Measurements from ENCODE around the gene NFE2L1.
"Not testable (repeated sequence)": the region's sequence is repeated elsewhere in the genome, so short reads cannot be mapped to it uniquely, and the experiment has no call there.

The NFE2L1 gene

GRCh38 chr17:48011405-48012150 lies 36.6 kb upstream of the NFE2L1 start:
- Histone ChIP-seq H3K4me3 (ENCODE audit: low read depth in 1 of 2, low read length in 2 of 2) (peak overlapping the region; percentile 13 to 41), H3K36me3 (ENCODE audit: insufficient read depth, low read length) (no peaks in the 10 kb centered on the region), H3K4me1 (ENCODE audit: insufficient read depth, low read length) (peaks cover 8% of the 10 kb centered on the region), H3K27ac (ENCODE audit: low read depth, low read length) (no peak overlapping the region), H3K9me3 (ENCODE audit: low read length) (no peaks in the 10 kb centered on the region), H3K27me3 (ENCODE audit: control insufficient read depth in 1 of 2, insufficient read depth in 2 of 2, low read length in 2 of 2) (peaks cover 9 to 18% of the 10 kb centered on the region in 2 donors), H3K9ac (ENCODE audit: low read length) (no peak overlapping the region)

DNA sequence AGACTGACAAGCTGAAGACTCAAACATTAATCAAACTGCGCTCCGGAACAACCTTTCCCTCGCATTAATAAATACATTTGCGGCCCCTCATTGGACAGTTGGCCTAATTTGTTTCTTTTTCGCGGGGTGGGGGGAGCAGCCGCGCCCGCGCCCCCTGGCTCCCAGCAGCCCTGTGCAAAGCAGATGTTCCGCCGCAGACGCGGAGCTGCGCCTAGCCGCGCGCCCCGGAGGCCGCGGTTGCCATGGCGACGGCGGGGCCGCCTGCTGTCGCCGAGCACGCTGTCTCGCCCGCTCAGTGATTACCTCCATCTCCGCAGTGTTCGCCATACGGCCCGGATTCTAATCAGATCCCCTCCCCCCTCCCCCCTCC lies 36.0 kb upstream of the NFE2L1 start:
- Histone ChIP-seq H3K9ac (ENCODE audit: low read length) (no peak overlapping the region), H3K36me3 (ENCODE audit: insufficient read depth, low read length) (no peaks in the 10 kb centered on the region), H3K27ac (ENCODE audit: low read depth, low read length) (no peak overlapping the region), H3K4me3 (ENCODE audit: low read depth in 1 of 2, low read length in 2 of 2) (peak overlapping the region in 1 of 2 donors; percentile 41), H3K27me3 (ENCODE audit: control insufficient read depth in 1 of 2, insufficient read depth in 2 of 2, low read length in 2 of 2) (peaks cover 9 to 18% of the 10 kb centered on the region in 2 donors), H3K4me1 (ENCODE audit: insufficient read depth, low read length) (peaks cover 8% of the 10 kb centered on the region), H3K9me3 (ENCODE audit: low read length) (no peaks in the 10 kb centered on the region)

DNA sequence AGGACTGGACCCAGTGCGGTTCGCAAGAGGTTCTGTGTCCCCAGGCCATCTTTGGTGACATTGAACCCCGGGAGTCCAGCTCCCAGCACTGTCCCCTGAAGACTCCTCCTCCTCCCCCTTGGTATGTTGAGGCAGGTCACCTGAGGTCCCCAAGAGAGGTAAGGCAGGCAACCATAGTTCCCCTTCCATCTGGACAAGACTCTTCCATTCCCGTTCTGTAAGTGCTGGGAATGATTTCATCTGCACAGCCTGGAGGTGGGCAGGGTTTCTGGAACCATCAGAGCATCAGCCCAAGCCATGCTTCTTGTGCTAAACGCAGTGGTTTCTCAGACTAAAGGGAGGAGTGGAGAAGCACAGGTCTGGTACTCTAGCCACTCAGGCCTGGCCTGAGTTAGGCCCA lies 35.5 kb upstream of the NFE2L1 start:
- H3K27ac ChIP-seq (ENCODE audit: low read depth, low read length): no peak overlapping the region
- H3K9ac ChIP-seq (ENCODE audit: low read length): no peak overlapping the region
- H3K9me3 ChIP-seq (ENCODE audit: low read length): no peaks in the 10 kb centered on the region
- H3K4me1 ChIP-seq (ENCODE audit: insufficient read depth, low read length): peaks cover 8% of the 10 kb centered on the region
- H3K27me3 ChIP-seq (ENCODE audit: control insufficient read depth in 1 of 2, insufficient read depth in 2 of 2, low read length in 2 of 2): peaks cover 9 to 18% of the 10 kb centered on the region in 2 donors
- no peaks in the 10 kb centered on the region for H3K36me3 ChIP-seq (ENCODE audit: insufficient read depth, low read length)
- H3K4me3 ChIP-seq (ENCODE audit: low read depth in 1 of 2, low read length in 2 of 2): no peak overlapping the region

DNA sequence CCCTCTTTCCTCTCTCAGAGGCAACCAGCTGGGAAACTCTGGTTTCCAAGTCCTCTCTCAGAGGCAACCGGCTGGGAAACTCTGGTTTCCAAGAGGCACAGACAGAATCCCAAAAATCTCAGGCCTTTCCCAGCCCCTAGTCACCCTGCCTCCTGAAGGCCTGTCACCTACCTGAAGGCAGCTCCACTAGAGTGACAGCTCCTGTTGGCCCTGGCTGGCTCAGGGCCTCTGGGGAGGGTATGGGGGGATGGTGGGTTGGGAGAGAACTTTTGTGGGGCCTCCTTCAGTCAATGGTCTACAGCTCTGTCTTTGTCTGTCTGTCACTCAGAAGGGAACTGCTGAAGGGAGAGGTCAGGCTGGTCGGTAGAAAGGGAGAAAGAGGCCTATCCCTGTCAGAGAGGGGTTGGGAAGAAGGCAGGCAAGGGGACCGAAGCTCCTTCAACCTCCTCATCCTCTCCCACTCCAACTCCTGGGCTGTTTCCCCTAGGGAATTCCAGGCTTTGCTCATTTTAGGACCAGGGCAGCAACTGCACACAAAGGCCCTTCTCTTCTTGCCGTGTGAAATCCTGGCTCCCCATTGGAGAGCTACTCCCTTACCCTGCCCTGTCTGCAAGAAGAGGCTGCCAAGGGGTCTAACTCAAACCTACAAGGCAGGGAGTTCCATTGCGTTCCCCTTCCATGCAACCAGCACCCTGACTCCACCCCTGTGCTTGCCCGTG lies 34.1 kb upstream of the NFE2L1 start:
- Histone ChIP-seq H3K4me3 (ENCODE audit: low read depth in 1 of 2, low read length in 2 of 2) (no peak overlapping the region), H3K27ac (ENCODE audit: low read depth, low read length) (no peak overlapping the region), H3K36me3 (ENCODE audit: insufficient read depth, low read length) (no peaks in the 10 kb centered on the region), H3K27me3 (ENCODE audit: control insufficient read depth in 1 of 2, insufficient read depth in 2 of 2, low read length in 2 of 2) (peaks cover 9 to 19% of the 10 kb centered on the region in 2 donors), H3K9me3 (ENCODE audit: low read length) (no peaks in the 10 kb centered on the region), H3K9ac (ENCODE audit: low read length) (no peak overlapping the region), H3K4me1 (ENCODE audit: insufficient read depth, low read length) (peaks cover 8% of the 10 kb centered on the region)

- Histone ChIP-seq H3K36me3 (ENCODE audit: insufficient read depth, low read length) (no peaks in the 10 kb centered on the region), H3K4me3 (ENCODE audit: low read depth in 1 of 2, low read length in 2 of 2) (no peak overlapping the region), H3K4me1 (ENCODE audit: insufficient read depth, low read length) (peaks cover 8% of the 10 kb centered on the region), H3K9me3 (ENCODE audit: low read length) (no peaks in the 10 kb centered on the region), H3K27ac (ENCODE audit: low read depth, low read length) (no peak overlapping the region), H3K27me3 (ENCODE audit: control insufficient read depth in 1 of 2, insufficient read depth in 2 of 2, low read length in 2 of 2) (peaks cover 9 to 22% of the 10 kb centered on the region in 2 donors), H3K9ac (ENCODE audit: low read length) (no peak overlapping the region)
Observed at GRCh38 chr17:48014595-48015111, 33.5 kb upstream of the NFE2L1 start.

- H3K27me3 ChIP-seq (ENCODE audit: control insufficient read depth in 1 of 2, insufficient read depth in 2 of 2, low read length in 2 of 2): peaks cover 9 to 22% of the 10 kb centered on the region in 2 donors
Observed at GRCh38 chr17:48016112-48016511, 32.0 kb upstream of the NFE2L1 start.

GRCh38 chr17:48017817-48018158 lies 30.4 kb upstream of the NFE2L1 start:
- not testable (repeated sequence) for H3K9ac ChIP-seq (ENCODE audit: low read length); H3K4me1 ChIP-seq (ENCODE audit: insufficient read depth, low read length); H3K9me3 ChIP-seq (ENCODE audit: low read length); H3K27me3 ChIP-seq (ENCODE audit: control insufficient read depth in 1 of 2, insufficient read depth in 2 of 2, low read length in 2 of 2); H3K4me3 ChIP-seq (ENCODE audit: low read depth in 1 of 2, low read length in 2 of 2); H3K27ac ChIP-seq (ENCODE audit: low read depth, low read length); H3K36me3 ChIP-seq (ENCODE audit: insufficient read depth, low read length)

More at GRCh38 chr17:48016112-48016511, 32.0 kb upstream of the NFE2L1 start:
- no peak overlapping the region for H3K27ac ChIP-seq (ENCODE audit: low read depth, low read length)
- no peaks in the 10 kb centered on the region for H3K9me3 ChIP-seq (ENCODE audit: low read length)
- H3K4me3 ChIP-seq (ENCODE audit: low read depth in 1 of 2, low read length in 2 of 2): no peak overlapping the region
- peaks cover 8% of the 10 kb centered on the region for H3K4me1 ChIP-seq (ENCODE audit: insufficient read depth, low read length)
- H3K9ac ChIP-seq (ENCODE audit: low read length): no peak overlapping the region
- H3K36me3 ChIP-seq (ENCODE audit: insufficient read depth, low read length): no peaks in the 10 kb centered on the region

- no peaks in the 10 kb centered on the region for H3K36me3 ChIP-seq (ENCODE audit: insufficient read depth, low read length)
- peaks cover 31% of the 10 kb centered on the region for H3K4me1 ChIP-seq (ENCODE audit: insufficient read depth, low read length)
- H3K27me3 ChIP-seq (ENCODE audit: control insufficient read depth in 1 of 2, insufficient read depth in 2 of 2, low read length in 2 of 2): peaks cover 0 to 16% of the 10 kb centered on the region in 2 donors
- no peak overlapping the region for H3K27ac ChIP-seq (ENCODE audit: low read depth, low read length)
- no peak overlapping the region for H3K4me3 ChIP-seq (ENCODE audit: low read depth in 1 of 2, low read length in 2 of 2)
- H3K9me3 ChIP-seq (ENCODE audit: low read length): no peaks in the 10 kb centered on the region
- H3K9ac ChIP-seq (ENCODE audit: low read length): no peak overlapping the region
Observed at GRCh38 chr17:48021934-48022333, 26.2 kb upstream of the NFE2L1 start.

GRCh38 chr17:48022901-48023300 lies 25.3 kb upstream of the NFE2L1 start:
- Histone ChIP-seq H3K4me3 (ENCODE audit: low read depth in 1 of 2, low read length in 2 of 2) (no peak overlapping the region), H3K9ac (ENCODE audit: low read length) (no peak overlapping the region), H3K4me1 (ENCODE audit: insufficient read depth, low read length) (peaks cover 32% of the 10 kb centered on the region), H3K9me3 (ENCODE audit: low read length) (no peaks in the 10 kb centered on the region), H3K36me3 (ENCODE audit: insufficient read depth, low read length) (no peaks in the 10 kb centered on the region), H3K27me3 (ENCODE audit: control insufficient read depth in 1 of 2, insufficient read depth in 2 of 2, low read length in 2 of 2) (peaks cover 0 to 16% of the 10 kb centered on the region in 2 donors), H3K27ac (ENCODE audit: low read depth, low read length) (peak overlapping the region; percentile 89)

GRCh38 chr17:48023400-48024148 lies 24.6 kb upstream of the NFE2L1 start:
- H3K9me3 ChIP-seq (ENCODE audit: low read length): no peaks in the 10 kb centered on the region
- H3K9ac ChIP-seq (ENCODE audit: low read length): no peak overlapping the region
- H3K4me1 ChIP-seq (ENCODE audit: insufficient read depth, low read length): peaks cover 32% of the 10 kb centered on the region
- H3K4me3 ChIP-seq (ENCODE audit: low read depth in 1 of 2, low read length in 2 of 2): peak overlapping the region; percentile 24 to 76
- H3K27me3 ChIP-seq (ENCODE audit: control insufficient read depth in 1 of 2, insufficient read depth in 2 of 2, low read length in 2 of 2): peaks cover 0 to 16% of the 10 kb centered on the region in 2 donors
- H3K27ac ChIP-seq (ENCODE audit: low read depth, low read length): peak overlapping the region; percentile 89
- no peaks in the 10 kb centered on the region for H3K36me3 ChIP-seq (ENCODE audit: insufficient read depth, low read length)

All from muscle layer of colon (tissue), 2 donors.